ENCODE results near the gene SLC25A34.

Gene SLC25A34

GRCh38 chr1:15733726-15734226 lies 2.3 kb upstream of the SLC25A34 start:
- no peak for DNase-seq

GRCh38 chr1:15734296-15734695 lies 1.8 kb upstream of the SLC25A34 start:
- DNase-seq, result no peak

DNA sequence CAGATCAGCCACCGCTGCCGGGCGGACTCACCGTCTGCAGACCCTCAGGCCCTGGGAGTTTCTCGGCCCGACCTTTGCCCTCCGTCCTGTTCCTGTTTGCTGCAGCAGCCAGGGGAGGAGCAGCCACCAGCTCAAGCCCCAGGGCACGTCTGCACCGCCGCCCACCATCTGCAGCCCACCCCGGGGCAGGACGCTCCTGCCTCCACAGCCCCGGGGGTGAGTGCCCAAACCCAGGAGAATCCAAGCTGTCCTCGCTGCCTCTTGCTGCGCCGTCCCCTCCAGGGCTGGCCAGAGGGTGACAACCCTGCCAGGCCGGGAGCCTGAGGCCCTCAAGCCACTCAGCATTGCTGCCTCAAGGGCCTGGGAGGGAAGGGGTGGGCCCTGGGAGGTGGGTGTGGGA lies 1.2 kb upstream of the SLC25A34 start:
- no peak for DNase-seq

DNA sequence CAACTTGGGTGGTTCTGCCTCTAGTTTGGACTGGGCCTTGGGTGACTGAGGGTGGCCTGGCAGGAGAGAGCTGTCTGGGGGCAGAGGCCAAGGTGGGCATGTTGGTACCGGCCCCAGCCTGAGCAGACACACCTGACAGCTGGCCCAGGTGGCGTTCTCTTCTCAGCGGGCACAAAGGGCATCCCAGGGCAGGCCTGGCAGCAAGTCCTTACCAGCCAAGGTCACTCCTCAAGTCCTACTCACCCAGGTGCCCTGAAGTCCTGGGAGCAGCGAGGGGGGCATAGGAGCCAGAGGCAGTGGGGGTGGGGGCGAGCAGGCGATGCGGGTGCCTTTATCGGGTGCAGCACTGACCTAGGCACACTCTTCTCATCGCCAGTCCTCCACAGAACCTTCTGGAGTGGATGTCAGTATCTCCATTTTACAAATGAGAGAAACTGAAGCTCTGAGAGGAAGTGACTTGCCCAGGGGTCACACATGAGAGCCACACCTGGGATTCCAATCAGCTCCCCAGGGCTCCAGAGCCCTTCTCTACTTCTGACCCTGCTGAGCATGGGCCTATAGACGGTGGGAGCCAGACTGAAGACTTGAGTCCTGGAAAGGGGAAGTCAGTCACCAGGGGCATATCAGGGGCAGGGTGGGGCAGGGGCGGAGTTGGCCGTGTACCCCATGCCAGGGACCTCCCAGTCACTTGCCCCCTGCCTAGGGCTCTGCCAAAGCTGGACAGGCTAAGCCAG lies 587 bp upstream of the SLC25A34 start:
- DNase-seq, result no peak

- no peak for DNase-seq
These were observed 819 bp downstream of the SLC25A34 start for GRCh38 chr1:15736892-15737261.

DNA sequence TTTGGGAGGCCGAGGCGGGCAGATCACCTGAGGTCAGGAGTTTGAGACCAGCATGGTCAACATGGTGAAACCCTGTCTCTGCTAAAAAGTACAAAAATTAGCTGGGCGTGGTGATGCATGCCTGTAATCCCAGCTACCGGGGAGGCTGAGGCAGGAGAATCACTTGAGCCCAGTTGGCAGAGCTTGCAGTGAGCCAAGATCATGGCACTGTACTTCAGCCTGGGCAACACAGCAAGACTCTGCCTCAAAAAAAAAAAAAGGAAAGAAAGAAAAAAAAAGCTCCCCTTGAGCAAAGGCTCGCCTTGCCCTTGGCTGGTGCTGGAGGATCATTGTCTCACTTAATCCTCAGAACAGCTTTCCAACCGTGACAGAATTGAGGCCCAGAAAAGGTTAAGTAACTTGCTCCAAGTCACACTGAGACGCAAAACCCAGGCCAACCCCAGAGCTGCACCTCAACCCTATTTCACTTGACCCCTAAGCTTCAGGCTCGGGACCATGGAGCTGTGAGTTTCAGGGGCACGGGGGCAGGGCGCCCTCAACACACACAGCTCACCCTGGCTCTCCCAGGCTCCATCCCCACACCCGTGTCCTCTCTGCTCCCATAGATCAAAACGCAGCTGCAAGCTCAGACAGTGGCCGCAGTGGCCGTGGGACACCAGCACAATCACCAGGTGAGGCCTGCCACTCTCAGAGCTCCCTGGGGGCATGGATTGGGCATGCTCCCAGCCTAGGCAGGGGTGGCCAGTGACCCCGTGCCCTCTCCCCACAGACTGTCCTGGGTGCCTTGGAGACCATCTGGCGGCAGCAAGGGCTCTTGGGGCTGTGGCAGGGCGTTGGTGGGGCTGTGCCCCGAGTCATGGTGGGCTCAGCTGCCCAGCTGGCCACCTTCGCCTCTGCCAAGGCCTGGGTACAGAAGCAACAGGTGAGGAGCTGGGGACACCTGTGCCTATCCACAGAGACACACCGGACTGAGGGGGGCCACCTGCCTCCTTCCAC lies 1.6 kb downstream of the SLC25A34 start:
- DNase-seq, result no peak

DNA sequence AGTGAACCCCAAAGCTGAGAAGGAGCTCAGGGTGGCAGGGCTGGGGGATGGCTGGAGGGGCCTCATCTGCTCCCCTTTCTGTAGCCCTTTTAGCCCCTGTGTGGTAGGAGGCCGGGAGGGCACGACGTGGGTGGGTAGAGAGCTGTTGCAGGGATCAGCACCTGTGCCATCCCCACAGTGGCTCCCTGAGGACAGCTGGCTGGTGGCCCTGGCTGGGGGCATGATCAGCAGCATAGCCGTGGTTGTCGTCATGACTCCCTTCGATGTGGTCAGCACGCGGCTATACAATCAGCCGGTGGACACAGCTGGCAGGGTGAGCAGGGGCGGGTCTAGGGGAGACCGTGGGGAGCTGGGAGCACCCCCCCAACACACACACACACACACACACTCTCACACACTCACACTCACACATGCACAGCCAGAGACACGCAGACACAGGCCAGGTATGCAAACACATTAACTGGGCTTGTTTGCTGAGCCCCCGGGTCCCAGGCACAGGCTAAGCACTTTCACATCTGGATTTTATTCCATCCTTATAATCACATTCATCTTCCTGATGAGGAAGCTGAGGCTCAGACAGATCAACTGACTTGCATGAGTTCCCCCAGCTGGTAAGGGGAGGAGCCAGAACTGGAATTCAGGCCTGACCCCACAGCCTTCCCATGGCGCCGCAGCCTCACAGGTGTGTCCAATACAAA lies 2.5 kb downstream of the SLC25A34 start:
- DNase-seq, result no peak

GRCh38 chr1:15739259-15739658 lies 3.2 kb downstream of the SLC25A34 start:
- DNase-seq, result no peak

- DNase-seq, result no peak
These were observed 3.7 kb downstream of the SLC25A34 start for GRCh38 chr1:15739745-15740144.

- peak; percentile 25 to 84 for DNase-seq
These were observed 5.1 kb downstream of the SLC25A34 start for GRCh38 chr1:15740924-15741850.

DNA sequence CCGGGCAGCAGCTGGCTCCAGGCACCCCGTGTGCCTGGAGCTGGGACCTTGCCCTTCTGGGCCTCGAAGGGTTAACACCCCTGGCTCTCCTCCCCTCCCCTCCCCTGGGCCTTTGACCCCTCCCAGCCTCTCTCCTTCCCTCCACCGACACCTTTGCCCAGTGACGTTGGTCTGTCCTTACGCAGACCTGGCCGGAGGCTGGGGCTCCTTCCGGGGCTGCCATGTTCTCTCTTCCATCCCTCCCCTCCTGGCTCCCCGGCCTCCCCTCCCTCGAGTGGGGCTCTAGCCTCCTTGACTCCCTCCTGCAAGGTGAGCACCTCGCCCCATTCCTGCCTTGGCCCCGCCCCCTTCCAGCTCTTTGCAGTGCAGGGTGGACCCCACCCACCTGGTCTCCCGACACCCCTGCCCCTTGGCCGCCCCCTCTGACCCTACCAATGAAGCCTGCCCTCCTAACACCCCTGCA lies 6.3 kb downstream of the SLC25A34 start, which contains the start of gene TMEM82:
Gene TMEM82, plus strand, starts transcription at position 161 of the 463 bp plus-strand sequence. Its CDS starts 61 bp downstream, at position 222.
- DNase-seq, result no peak

GRCh38 chr1:15744122-15744679 lies 8.1 kb downstream of the SLC25A34 start:
- no peak for DNase-seq

DNA sequence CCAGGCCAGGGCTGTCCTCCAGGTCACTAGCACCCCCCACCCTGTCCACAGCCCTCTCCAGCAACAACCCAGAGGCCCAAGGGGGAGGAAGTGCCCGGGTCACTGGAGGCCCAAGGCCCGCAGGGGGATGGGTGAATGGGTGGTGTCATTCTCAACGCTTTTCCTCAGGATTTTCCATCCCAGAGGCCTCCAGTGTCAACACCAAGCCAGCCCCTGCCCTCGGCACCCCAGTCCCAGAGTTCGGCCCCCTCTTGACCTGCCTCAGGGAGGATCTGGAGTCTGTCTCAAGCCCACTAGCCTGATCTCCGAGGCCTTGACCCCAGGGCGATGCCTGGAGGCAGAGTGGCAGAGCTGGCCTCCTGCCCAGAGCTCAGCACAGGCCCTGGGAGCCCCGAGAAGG lies 11.3 kb downstream of the SLC25A34 start:
- DNase-seq, result no peak

DNA sequence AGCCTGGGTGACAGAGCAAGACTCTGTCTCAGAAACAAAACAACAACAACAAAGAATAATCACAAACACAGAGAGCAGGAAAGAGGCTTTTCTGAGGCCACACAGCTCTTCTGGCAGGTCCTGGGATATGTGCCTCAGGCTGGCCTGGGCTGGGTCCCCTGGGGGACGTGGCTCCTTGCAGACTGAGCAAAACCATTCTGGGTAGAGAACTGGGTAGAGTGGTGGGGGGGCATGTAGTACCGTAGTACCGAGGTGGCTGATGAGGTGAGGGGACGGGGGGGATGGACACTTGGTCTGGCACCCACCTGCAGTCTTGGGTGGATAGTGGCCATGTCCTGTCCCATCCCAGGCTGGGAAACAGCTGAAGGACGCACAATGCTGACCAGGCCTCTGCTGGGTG lies 12.2 kb downstream of the SLC25A34 start:
- DNase-seq, result no peak

- DNase-seq, result no peak
These were observed 12.8 kb downstream of the SLC25A34 start for GRCh38 chr1:15748690-15749398.

DNA sequence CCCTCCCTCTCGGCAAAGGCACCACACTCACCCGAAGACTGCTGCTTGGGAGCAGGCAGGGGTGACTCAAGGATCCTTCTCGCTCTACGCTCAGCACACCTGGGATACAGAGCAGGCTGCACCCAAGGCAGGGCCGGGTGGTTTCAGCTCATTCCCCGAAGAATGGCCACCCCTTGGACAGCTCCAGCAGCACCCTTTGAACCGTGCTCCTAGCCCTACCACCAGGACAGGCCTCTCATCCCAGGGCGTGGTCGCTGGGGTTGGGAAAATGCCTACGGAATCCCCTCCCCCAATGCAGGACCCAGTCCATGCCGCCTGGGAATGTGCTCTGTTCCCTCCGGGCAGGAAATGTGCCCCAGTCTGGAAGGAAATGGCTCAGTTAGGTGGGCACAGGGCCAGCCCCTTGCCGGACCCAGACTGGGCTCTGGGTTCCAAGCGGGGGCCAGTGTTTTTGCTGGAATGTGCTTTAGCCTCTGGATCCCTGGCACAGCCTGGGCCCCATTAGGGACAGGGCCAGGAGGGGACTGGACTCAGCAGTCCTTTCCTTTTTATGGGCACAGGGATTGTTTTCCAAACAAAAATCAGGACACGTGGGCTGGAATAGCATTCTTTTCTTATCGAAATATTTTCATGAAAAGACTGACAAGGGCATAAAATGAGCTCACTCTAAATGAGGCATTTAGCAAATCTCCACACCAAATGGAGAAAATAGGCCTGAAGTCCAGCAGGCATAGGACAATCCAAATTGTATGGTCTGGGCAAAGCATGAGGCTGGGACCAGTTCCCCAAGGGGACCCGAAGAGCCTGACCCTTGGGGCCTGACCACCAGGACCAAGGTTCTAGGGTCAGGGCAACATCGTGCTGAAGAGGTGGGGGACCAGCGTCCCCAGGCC lies 13.6 kb downstream of the SLC25A34 start:
- no peak for DNase-seq

DNA sequence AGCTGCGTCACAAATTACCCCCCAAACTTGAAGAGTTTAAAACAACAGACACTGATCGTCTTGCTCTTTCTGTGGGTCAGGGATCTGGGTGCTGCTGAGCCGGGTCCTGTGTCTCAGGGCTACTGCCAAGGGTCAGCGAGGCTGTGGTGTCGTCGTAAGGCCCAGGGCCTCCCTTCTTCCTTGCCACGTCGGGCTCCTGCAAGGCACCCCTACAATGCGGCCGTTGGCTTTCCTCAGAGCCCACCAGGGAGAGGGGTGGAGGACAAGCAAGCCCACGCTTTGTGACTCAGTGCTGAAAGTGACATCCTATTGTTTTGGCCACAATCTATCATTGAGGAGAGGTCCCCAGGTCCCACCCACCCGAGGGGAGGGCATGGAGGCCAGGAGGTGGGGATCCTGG lies 14.9 kb downstream of the SLC25A34 start:
- DNase-seq, result no peak

DNA sequence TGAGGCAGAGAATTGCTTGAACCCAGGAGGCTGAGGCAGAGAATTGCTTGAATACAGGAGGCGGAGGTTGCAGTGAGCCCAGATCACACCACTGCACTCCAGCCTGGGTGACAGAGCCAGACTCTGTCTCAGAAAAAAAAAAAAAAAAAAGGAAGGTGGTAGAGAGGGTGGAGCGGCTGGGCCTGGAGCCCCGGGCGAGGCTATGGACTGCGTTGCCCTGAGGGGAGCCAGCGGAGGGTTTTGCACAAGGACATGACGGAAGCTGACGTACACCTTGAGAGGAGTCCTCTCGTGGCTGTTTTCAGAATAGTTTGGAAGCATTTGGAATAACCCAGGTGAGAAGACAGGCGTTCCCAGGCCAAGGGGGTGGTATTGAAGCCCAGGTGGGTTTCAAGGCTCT lies 15.7 kb downstream of the SLC25A34 start:
- no peak for DNase-seq

- DNase-seq, result no peak
These were observed 17.7 kb downstream of the SLC25A34 start for GRCh38 chr1:15753776-15754175.
